Measurements from ENCODE around the gene LRRC32.

Gene LRRC32

DNA sequence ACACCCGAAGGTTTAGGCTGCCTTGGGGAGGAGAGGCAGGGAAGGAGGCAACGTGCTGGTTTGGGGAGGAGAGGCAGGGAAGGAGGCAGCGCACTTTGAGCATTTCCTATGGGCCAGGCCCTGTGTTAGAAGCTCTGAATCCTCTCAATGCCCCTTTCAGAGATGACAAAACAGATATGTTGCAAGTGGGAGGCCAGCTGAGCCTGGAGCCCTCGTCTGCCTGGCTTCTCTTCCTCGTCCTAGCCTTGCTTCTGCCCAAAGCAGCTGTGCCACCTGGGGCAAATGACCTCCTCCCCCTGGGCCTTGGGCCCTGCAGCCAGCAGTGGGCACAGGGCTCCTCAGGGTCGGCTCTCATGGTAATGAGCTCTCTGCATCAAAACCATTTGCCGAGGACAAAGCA is 15.3 kb upstream of the LRRC32 start:
- no peaks in the 10 kb centered on the region for H3K4me1 ChIP-seq (ENCODE audit: control insufficient read depth, insufficient read depth, low read length)
- H3K27me3 ChIP-seq (ENCODE audit: control insufficient read depth, insufficient read depth, low read length): peaks cover 80% of the 10 kb centered on the region
- no peak overlapping the region for H3K4me3 ChIP-seq (ENCODE audit: low read length)
- H3K9me3 ChIP-seq (replicated peaks; ENCODE audit: low read length): no peaks in the 10 kb centered on the region
- no peak overlapping the region for H3K4me2 ChIP-seq (ENCODE audit: low read length)
- H3K36me3 ChIP-seq (ENCODE audit: insufficient read depth, low read length): no peaks in the 10 kb centered on the region
- H3K9ac ChIP-seq (ENCODE audit: low read depth, low read length): no peak overlapping the region

DNA sequence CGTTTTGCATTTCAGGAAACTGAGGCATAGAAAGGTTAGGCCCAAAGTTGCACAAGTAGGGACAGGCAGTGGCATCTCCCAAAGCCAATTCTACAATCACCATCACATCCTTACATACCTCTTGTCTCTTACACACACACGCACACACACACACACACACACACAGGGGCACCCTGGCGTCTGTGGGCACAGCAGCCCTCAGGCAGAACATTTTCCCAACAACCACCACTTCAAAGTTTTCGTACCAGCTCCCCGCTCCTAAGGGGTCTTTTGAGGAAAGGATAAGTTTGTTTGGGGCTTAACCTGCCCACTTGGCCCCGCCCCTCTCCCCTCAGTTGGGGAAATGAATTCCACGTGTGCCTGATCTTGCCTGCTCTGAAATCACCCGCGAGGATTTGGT is 14.7 kb upstream of the LRRC32 start:
- H3K9ac ChIP-seq (ENCODE audit: low read depth, low read length): no peak overlapping the region
- H3K4me1 ChIP-seq (ENCODE audit: control insufficient read depth, insufficient read depth, low read length): no peaks in the 10 kb centered on the region
- H3K4me2 ChIP-seq (ENCODE audit: low read length): no peak overlapping the region
- H3K9me3 ChIP-seq (replicated peaks; ENCODE audit: low read length): no peaks in the 10 kb centered on the region
- H3K36me3 ChIP-seq (ENCODE audit: insufficient read depth, low read length): no peaks in the 10 kb centered on the region
- no peak overlapping the region for H3K4me3 ChIP-seq (ENCODE audit: low read length)
- H3K27me3 ChIP-seq (ENCODE audit: control insufficient read depth, insufficient read depth, low read length): peaks cover 79% of the 10 kb centered on the region

- Histone ChIP-seq H3K9ac (ENCODE audit: low read depth, low read length) (no peak overlapping the region), H3K4me2 (ENCODE audit: low read length) (no peak overlapping the region), H3K9me3 (replicated peaks; ENCODE audit: low read length) (no peaks in the 10 kb centered on the region), H3K36me3 (ENCODE audit: insufficient read depth, low read length) (no peaks in the 10 kb centered on the region), H3K27me3 (ENCODE audit: control insufficient read depth, insufficient read depth, low read length) (peaks cover 79% of the 10 kb centered on the region), H3K4me3 (ENCODE audit: low read length) (no peak overlapping the region), H3K4me1 (ENCODE audit: control insufficient read depth, insufficient read depth, low read length) (no peaks in the 10 kb centered on the region)
These were observed 14.0 kb upstream of the LRRC32 start for GRCh38 chr11:76684516-76684915.

DNA sequence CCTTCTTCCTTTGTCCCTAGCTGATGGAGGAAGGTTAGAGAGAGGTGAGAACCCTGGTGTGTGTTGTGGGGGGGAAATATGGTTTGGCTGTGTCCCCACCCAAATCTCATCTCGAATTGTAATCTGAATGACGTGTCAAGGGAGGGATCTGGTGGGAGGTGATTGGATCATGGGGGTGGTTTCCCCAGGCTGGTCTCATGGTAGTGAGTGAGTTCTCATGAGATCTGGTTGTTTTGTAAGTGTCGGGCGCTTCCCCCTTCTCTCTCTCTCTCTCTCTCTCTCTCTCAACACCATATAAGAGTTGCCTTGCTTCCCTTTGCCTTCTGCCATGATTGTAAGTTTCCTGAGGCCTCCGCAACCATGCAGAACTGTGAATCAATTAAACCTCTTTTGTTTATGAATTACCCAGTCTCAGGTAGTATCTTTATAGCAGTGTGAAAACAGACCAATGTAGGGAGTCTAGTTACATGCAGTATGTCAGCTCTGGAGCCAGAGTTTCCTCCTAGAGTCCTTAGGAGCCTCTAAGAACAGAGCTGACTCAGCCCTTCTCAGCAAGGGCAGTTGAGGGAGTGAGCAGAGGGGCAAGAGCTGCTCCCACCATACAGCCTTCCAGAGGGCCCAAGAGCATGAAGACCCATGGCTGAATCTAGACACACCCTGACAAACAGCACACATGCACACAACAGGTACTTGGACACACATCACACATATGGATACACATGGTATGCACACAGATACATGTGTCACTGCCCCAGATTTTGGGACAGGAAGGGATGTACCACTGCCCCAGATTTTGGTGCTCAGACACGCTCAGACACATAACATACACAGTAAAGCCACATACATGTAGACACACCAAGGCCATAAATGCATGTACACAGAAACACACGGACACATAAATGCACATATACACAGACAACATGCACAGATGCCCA is 12.9 kb upstream of the LRRC32 start:
- Histone ChIP-seq H3K4me2 (ENCODE audit: low read length) (no peak overlapping the region), H3K4me3 (ENCODE audit: low read length) (no peak overlapping the region), H3K27me3 (ENCODE audit: control insufficient read depth, insufficient read depth, low read length) (peaks cover 76% of the 10 kb centered on the region), H3K4me1 (ENCODE audit: control insufficient read depth, insufficient read depth, low read length) (no peaks in the 10 kb centered on the region), H3K9ac (ENCODE audit: low read depth, low read length) (no peak overlapping the region), H3K36me3 (ENCODE audit: insufficient read depth, low read length) (no peaks in the 10 kb centered on the region), H3K9me3 (replicated peaks; ENCODE audit: low read length) (no peaks in the 10 kb centered on the region)

- Histone ChIP-seq H3K4me2 (ENCODE audit: low read length) (no peak overlapping the region), H3K9ac (ENCODE audit: low read depth, low read length) (no peak overlapping the region), H3K36me3 (ENCODE audit: insufficient read depth, low read length) (no peaks in the 10 kb centered on the region), H3K27me3 (ENCODE audit: control insufficient read depth, insufficient read depth, low read length) (peaks cover 75% of the 10 kb centered on the region), H3K4me1 (ENCODE audit: control insufficient read depth, insufficient read depth, low read length) (no peaks in the 10 kb centered on the region), H3K4me3 (ENCODE audit: low read length) (no peak overlapping the region), H3K9me3 (replicated peaks; ENCODE audit: low read length) (no peaks in the 10 kb centered on the region)
These were observed 12.1 kb upstream of the LRRC32 start for GRCh38 chr11:76682684-76683083.

GRCh38 chr11:76682106-76682505 is 11.6 kb upstream of the LRRC32 start:
- H3K9me3 ChIP-seq (replicated peaks; ENCODE audit: low read length): no peaks in the 10 kb centered on the region
- H3K4me2 ChIP-seq (ENCODE audit: low read length): no peak overlapping the region
- peaks cover 72% of the 10 kb centered on the region for H3K27me3 ChIP-seq (ENCODE audit: control insufficient read depth, insufficient read depth, low read length)
- no peak overlapping the region for H3K9ac ChIP-seq (ENCODE audit: low read depth, low read length)
- H3K4me1 ChIP-seq (ENCODE audit: control insufficient read depth, insufficient read depth, low read length): no peaks in the 10 kb centered on the region
- no peaks in the 10 kb centered on the region for H3K36me3 ChIP-seq (ENCODE audit: insufficient read depth, low read length)
- H3K4me3 ChIP-seq (ENCODE audit: low read length): no peak overlapping the region

DNA sequence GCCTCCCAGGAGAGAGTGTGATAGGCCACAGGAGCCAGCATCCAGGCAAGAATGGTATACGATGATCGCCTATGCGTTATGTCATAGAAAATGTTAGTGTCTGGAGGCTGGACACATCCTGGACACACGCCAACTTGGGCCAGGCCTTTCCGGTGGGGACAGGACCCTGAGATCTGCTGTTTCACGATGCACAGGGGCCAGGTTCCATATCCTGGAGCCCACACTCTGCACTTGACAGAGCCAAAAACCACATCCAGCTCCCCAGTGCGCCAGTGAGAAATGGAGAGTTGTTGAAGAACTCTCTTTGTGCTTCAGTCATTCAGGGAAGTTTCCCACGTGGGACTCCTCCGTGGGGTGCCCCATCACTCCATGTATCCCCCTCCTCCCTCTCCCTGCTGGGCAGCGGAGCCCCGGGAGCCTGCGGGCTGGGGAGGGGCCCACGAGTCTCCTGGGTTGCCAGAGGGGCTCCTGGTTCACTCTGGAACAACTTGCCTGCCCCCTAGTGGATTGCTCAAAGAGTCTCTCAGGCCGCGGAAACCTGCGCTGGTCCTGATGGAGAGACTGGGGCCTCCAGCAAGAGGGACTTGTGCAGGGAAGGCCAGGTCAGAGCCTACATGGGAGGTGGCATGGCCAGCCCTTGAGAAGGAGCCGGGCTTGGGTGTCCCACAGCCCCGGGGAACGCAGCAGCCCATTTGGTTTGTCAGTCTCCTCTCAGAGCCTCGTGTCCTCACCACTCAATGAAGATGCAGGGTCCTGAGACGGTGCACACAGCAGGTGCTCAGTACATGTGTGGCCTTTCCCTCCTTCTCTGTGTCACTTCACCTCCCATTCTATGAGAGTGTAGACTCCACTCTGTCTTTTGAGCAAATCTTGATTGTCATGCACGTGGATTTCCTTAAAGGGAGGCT is 10.2 kb upstream of the LRRC32 start:
- H3K4me3 ChIP-seq (ENCODE audit: low read length): no peak overlapping the region
- H3K4me2 ChIP-seq (ENCODE audit: low read length): peak overlapping the region; percentile 41
- H3K4me1 ChIP-seq (ENCODE audit: control insufficient read depth, insufficient read depth, low read length): no peaks in the 10 kb centered on the region
- peaks cover 70% of the 10 kb centered on the region for H3K27me3 ChIP-seq (ENCODE audit: control insufficient read depth, insufficient read depth, low read length)
- no peak overlapping the region for H3K9ac ChIP-seq (ENCODE audit: low read depth, low read length)
- H3K36me3 ChIP-seq (ENCODE audit: insufficient read depth, low read length): no peaks in the 10 kb centered on the region
- H3K9me3 ChIP-seq (replicated peaks; ENCODE audit: low read length): no peaks in the 10 kb centered on the region

DNA sequence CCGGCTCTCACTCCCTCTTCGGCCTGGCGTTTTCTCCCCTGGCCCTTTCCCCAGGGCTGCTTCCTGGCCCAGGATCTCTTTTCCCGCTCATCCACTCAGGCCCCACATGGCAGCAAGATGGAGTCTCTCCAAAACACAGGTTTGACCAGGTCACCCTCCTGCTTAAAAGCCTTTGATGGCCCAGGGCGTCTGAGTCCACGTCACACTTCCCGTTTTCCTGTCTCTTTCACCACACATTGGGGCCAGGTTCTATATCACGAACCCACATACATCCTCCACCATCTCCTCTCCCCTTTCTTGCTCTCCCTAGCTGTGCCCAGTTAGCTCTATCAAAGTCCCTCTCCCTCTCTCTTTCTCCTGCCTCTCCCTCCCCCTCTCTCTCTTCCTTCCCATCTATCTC is 7.8 kb upstream of the LRRC32 start:
- H3K9me3 ChIP-seq (replicated peaks; ENCODE audit: low read length): no peaks in the 10 kb centered on the region
- H3K27me3 ChIP-seq (ENCODE audit: control insufficient read depth, insufficient read depth, low read length): peaks cover 67% of the 10 kb centered on the region
- no peaks in the 10 kb centered on the region for H3K4me1 ChIP-seq (ENCODE audit: control insufficient read depth, insufficient read depth, low read length)
- no peak overlapping the region for H3K9ac ChIP-seq (ENCODE audit: low read depth, low read length)
- H3K36me3 ChIP-seq (ENCODE audit: insufficient read depth, low read length): no peaks in the 10 kb centered on the region
- H3K4me3 ChIP-seq (ENCODE audit: low read length): no peak overlapping the region
- H3K4me2 ChIP-seq (ENCODE audit: low read length): no peak overlapping the region

GRCh38 chr11:76677458-76677765 is 6.9 kb upstream of the LRRC32 start:
- Histone ChIP-seq H3K9me3 (replicated peaks; ENCODE audit: low read length) (no peaks in the 10 kb centered on the region), H3K27me3 (ENCODE audit: control insufficient read depth, insufficient read depth, low read length) (peaks cover 62% of the 10 kb centered on the region), H3K4me3 (ENCODE audit: low read length) (no peak overlapping the region), H3K4me2 (ENCODE audit: low read length) (no peak overlapping the region), H3K4me1 (ENCODE audit: control insufficient read depth, insufficient read depth, low read length) (no peaks in the 10 kb centered on the region), H3K9ac (ENCODE audit: low read depth, low read length) (no peak overlapping the region), H3K36me3 (ENCODE audit: insufficient read depth, low read length) (no peaks in the 10 kb centered on the region)

DNA sequence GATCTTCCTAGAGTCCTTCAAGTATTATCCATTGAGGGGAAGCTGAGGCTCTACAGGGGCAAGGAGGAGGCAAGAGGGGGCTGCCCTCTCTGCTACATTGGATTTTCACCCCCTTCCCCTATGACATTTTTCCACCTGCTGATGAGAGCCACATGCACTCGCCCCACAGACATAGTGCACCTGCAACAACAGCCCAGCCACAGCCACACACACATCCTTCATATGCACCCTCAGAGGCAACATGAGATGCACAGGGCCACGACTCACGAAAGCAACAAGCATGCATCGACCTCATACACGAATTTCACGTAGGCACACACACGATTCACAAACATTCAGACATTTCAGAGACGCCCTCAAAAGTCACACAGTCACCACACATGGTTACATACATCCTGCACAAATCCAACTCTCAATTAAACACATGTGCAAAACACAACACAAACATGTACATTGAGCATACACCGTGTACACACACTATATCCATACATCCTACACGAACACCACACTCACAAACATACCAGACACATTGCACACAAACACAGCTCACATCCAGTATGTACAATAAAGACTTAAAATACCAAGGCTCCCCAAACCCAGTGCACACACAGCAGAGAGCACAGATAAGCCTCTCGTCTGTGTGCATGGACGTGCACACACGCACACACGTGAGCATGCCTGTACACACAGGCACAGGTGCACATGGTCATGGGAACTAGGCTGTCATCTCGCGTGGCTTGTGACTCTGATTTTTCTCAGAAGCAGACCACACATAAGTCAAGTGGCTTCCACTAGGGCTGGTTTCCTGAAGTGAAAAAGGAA is 6.3 kb upstream of the LRRC32 start:
- Histone ChIP-seq H3K9me3 (replicated peaks; ENCODE audit: low read length) (no peaks in the 10 kb centered on the region), H3K4me2 (ENCODE audit: low read length) (no peak overlapping the region), H3K36me3 (ENCODE audit: insufficient read depth, low read length) (no peaks in the 10 kb centered on the region), H3K27me3 (ENCODE audit: control insufficient read depth, insufficient read depth, low read length) (peaks cover 57% of the 10 kb centered on the region), H3K9ac (ENCODE audit: low read depth, low read length) (no peak overlapping the region), H3K4me3 (ENCODE audit: low read length) (no peak overlapping the region), H3K4me1 (ENCODE audit: control insufficient read depth, insufficient read depth, low read length) (no peaks in the 10 kb centered on the region)

Data from skeletal muscle satellite cell (primary cell).